GM13977 (cell line): ENCODE results near the gene TMEM225B.
A peak's percentile ranks its signal among the peaks of the same experiment; 100 is the strongest.

Experiments
- DNase-seq: peaks from one replicate; pipeline ENCODE4 v3.0.0; 2012; ENCODE audit warnings: low spot score
- in situ Hi-C: fragments of 300-500 bp; cut with MboI; formaldehyde crosslinking; loops from one replicate; pipeline ENCODE4 v1.12.0; 2022; ENCODE audit warnings: low sequenced_read_pairs, low pct_unique_long_range_greater_than_20kb, mixed read lengths, inconsistent platforms; ENCODE audit not compliant: unreplicated experiment
- TF ChIP-seq, protein P1 (sequence below): IDR thresholded peaks from 2 replicates; pipeline ENCODE4 v1.5.1; 2012; ENCODE audit warnings: mild to moderate bottlenecking, control low read depth; ENCODE audit not compliant: insufficient read depth; ENCODE audit errors: extremely low read depth, missing control alignments

Gene TMEM225B

DNA sequence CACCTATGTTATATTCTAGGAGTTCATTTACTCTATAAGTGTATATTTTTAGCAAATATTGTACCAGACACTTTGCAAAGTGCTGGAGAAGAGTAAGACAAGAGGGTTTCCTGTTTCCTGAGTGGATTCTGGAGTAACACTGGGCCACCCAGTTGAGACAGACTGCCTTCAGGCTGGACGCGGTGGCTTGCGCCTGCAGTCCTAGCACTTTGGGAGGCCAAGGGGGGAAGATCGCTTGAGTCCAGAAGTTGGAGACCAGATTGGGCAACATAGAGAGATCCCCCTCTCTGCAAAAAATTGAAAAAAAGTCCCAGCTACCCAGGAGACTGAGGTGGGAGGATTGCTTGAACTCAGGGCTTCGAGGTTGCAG, 17.9 kb downstream of the TMEM225B start:
- in situ Hi-C loops = no loop called here
- TF ChIP-seq, protein P1, sequence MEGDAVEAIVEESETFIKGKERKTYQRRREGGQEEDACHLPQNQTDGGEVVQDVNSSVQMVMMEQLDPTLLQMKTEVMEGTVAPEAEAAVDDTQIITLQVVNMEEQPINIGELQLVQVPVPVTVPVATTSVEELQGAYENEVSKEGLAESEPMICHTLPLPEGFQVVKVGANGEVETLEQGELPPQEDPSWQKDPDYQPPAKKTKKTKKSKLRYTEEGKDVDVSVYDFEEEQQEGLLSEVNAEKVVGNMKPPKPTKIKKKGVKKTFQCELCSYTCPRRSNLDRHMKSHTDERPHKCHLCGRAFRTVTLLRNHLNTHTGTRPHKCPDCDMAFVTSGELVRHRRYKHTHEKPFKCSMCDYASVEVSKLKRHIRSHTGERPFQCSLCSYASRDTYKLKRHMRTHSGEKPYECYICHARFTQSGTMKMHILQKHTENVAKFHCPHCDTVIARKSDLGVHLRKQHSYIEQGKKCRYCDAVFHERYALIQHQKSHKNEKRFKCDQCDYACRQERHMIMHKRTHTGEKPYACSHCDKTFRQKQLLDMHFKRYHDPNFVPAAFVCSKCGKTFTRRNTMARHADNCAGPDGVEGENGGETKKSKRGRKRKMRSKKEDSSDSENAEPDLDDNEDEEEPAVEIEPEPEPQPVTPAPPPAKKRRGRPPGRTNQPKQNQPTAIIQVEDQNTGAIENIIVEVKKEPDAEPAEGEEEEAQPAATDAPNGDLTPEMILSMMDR = no peak
- no peak for DNase-seq

DNA sequence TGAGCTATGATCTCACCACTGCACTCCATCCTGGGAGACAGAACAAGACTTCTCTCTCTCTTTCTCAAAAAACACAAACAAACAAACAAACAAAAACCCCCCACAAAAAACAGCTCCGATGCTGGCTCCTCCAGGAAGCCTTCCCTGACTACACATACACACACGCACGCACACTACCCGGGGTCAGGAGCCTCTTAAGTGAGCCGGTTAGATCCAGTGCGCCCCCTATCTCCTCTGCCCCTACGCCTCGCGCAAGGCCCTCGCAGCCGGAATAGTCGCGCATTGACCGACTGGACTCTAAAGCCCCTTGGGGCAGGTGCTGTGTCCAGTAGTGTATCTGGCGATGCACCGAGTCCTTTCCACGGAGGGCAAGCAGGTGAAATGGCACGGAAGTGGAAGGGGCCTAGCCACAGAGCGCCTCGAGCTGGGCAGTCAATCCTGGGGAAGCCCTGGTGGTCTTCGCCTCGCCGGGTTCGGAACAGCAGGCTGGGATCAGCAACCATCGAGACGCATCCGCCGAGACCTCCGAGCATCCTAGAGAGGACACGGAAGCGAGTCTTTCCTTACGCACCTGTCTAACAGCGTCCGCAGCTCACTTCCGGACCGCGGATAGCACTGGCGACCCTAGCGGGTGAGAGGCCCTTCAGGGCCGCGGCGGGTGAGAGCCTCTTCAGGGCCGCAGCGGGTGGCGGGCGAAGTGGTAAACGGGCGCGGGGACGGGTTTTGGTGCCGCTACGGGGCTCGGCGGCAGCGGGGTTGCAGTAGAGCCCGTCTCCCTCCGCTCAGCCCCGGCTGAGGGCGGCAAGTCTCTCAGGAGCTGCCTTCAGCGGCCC, 18.5 kb downstream of the TMEM225B start, which contains the start of gene ZSCAN25:
Gene ZSCAN25 (plus strand): TSS at position 588 of the 833 bp plus-strand sequence. CDS start 2,661 bp downstream, outside the sequence.
- TF ChIP-seq, protein P1 = peak; percentile 64
- DNase-seq = peak; percentile 93
- in situ Hi-C loops = no loop called here

DNA sequence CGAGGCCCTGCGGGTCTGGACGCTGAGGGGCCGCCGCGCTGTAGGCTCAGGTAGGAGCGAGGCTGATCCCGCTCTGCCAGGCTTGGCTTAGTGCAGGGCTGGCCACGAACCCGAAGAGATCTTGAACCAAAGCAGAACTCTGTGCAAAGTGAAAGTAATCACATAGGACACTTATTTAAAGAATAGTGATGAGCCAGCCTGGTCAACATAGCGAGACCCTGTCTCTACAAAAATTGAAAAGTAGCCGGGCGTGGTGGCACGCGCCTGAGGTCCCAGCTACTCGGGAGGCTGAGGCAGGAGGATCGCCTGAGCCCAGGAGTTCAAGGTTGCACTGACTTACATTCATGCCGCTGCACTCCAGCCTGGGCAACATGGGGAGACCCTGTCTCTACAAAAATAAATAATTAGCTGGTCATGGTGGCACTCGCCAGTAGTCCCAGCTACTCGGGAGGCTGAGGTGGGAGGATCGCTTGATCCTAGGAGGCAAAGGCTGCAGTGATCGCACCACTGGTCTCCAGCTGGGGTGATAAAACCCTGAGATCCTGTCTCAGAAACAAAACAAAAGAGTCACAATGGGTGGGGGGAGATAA, 19.2 kb downstream of the TMEM225B start:
- TF ChIP-seq, protein P1 = no peak
- in situ Hi-C loops = no loop called here
- no peak for DNase-seq

DNA sequence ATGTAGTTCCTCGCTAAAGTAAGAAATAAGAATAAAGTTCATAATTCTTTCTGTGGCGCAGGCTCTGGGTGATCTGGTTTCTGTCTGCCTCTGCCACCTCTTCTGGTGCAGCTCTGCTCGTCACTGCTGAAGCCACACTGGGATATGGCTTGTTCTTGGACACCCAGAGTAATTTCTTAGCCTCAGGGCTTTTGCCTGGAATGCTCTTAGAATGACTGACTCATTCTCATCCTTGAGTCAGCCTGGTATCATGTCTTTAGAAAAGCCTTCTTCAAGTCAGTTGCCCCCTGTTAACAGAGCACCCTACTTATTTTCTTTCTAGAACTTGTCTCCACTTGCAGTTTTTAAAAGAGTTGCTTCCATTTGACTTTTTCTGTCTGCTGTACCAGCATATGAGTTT, 20.7 kb downstream of the TMEM225B start:
- TF ChIP-seq, protein P1 = no peak
- DNase-seq = no peak
- in situ Hi-C loops = no loop called here

DNA sequence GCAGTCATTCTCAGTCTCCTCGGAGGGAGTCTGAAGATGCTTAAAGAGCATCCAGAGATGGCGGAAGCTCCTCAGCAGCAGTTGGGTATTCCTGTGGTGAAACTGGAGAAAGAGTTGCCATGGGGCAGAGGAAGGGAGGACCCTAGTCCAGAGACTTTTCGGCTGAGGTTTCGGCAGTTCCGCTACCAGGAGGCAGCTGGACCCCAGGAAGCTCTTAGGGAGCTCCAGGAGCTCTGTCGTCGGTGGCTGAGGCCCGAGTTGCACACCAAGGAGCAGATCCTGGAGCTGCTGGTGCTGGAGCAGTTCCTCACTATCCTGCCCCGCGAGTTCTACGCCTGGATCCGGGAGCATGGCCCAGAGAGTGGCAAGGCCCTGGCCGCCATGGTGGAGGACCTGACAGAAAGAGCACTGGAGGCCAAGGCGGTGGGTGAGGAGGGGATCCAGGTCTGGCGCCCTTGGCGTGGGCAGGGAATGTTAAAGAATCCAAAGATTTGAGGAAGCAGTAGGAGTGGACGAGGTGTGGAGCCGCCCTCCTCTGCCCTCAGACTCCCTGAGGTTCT, 21.6 kb downstream of the TMEM225B start:
- no peak for DNase-seq
- TF ChIP-seq, protein P1 = no peak
- in situ Hi-C loops = no loop called here

DNA sequence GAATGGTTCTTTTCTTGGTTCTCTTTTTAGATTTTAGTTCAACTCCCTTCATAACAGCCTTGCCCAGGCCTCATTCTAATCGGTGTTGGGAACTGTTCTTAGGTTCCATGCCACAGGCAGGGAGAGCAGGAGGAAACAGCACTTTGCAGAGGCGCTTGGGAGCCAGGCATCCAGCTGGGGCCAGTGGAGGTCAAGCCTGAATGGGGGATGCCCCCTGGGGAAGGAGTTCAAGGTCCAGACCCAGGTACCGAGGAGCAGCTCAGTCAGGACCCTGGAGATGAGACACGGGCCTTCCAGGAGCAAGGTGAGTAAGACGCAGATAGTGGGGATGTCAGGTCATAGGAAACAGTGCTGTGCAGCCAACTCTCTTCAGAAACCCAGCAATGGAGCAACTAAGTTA, 23.2 kb downstream of the TMEM225B start:
- DNase-seq = no peak
- TF ChIP-seq, protein P1 = no peak
- in situ Hi-C loops = no loop called here
